ENCODE measurements around the gene RACGAP1. TPM values are rescaled to one million over a fixed set of nuclear protein-coding genes. Genes with fewer than 3 reads are reported as not detected.

Gene RACGAP1, protein sequence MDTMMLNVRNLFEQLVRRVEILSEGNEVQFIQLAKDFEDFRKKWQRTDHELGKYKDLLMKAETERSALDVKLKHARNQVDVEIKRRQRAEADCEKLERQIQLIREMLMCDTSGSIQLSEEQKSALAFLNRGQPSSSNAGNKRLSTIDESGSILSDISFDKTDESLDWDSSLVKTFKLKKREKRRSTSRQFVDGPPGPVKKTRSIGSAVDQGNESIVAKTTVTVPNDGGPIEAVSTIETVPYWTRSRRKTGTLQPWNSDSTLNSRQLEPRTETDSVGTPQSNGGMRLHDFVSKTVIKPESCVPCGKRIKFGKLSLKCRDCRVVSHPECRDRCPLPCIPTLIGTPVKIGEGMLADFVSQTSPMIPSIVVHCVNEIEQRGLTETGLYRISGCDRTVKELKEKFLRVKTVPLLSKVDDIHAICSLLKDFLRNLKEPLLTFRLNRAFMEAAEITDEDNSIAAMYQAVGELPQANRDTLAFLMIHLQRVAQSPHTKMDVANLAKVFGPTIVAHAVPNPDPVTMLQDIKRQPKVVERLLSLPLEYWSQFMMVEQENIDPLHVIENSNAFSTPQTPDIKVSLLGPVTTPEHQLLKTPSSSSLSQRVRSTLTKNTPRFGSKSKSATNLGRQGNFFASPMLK
- total RNA-seq (2022; extraction: Qiagen RNA extraction), result 71.8 to 105 TPM (median 79.8 TPM) in 5 replicates

DNA sequence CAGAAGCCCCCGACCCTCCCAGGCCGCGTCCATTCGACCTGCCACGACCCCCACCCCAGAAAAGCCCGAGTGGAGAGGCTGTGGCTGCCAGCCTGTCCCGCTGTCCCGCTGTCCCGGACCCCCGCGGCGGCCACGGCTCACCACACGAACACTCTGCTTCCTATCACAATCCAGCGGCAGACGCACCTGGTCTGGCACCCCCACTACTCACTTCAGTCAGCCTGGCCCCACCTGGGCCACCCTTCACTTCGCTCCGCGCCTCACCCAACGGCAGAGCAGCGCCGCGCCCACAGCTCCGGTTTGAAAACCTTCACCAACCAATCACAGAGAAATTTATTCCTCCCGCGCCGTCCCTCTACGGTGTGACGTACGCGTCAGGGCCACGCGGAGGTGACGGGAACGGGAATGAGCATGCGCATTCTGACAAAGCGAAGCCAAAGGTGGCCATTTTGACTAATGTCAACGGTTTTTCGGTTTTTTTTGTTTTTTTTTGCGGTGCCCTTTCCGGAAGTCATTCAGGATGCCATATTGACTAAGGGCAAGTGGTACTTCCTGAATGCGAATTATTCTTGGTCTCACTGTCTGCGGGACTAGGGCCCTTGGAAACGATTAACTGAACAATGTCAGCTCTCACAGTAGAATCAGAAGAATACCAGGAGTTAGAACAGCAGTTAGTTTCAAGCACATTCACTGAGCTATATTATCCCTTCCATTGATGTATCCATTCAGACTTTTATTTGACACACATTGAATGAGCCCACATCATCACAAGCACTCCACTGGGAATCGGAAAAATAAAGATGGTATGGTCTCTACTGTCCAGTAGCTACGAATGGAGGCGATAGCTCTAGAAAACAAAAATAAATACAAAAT is at the start of gene RACGAP1:
RACGAP1 (minus strand) TSS at position 308 of the 873 bp plus-strand sequence. CDS start 8,779 bp downstream, outside the sequence.

DNA sequence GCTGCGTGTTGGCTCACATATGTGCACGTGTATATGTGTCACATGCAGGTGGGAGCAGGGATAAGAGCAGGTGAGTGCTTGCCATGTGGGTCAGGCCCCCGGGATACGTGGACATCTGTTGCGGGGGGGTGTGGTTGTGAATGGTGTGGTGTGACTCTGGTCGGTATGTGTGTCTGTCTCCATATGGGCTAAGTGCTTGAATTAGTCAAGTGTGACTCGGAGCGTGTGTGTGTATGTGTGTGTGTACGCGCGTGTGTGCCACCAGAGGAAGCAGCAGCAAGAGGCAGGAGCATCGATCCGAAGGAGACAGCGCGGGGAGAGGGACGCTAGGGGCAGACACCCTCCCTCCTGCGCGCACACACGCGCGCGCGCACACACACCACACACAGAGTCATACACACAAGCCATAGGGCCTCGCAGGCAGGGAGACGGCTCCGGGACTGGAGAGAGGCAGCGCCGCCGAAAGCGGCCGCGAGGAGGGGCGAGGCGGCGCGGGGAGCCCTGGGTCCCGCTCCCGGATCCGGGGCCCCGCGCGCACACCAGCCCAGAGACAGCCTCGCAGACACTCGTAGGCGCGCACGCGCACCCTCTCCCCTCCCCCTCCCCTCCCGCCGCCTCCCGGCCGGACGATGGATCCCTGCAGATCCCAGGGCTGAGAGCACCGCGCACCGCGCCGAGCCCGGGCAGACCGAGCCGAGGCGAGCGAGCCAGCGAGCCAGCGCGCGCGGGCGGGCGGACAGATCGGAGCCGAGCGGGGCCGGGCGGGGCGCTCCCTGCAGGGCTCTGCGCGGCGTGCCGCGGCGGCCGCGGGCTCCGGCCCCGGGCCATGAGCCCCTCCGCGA is 31.9 kb upstream of the RACGAP1 start, which contains the start of gene ASIC1:
ASIC1 (plus strand) TSS at position 597 of the 842 bp plus-strand sequence. CDS start 1,171 bp downstream, outside the sequence.

DNA sequence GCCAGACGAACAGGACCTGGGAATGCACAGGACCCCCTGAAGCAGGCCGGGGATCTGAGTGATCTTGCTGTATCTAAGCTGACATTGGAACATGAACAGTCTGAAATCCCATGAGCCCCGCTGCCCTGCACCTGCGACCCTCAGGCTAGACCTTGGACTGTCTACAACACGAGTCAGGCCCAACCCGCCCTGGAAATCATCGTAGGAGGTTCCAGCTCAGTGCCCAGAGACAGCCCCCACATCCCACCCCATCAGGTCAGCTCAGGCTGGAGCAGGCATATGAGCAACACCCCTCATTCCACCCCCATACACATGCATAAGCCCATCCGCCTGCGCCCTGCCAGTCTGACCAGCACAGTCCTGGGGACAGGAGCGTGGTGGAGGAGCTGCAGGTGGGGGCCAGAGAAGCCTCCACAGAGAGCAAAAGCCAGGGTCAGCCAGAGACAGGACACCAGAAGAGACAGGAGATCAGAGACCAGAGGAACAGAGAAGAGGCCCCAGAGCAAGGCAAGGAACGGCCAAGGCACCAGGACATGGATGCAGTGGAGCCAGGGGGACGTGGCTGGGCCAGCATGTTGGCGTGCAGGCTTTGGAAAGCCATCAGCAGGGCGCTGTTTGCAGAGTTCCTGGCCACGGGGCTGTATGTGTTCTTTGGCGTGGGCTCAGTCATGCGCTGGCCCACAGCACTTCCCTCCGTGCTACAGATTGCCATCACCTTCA is 52.5 kb downstream of the RACGAP1 start, which contains the start of gene AQP6:
AQP6 (plus strand) TSS at position 307 of the 720 bp plus-strand sequence; CDS start at position 534, 227 bp downstream.

DNA sequence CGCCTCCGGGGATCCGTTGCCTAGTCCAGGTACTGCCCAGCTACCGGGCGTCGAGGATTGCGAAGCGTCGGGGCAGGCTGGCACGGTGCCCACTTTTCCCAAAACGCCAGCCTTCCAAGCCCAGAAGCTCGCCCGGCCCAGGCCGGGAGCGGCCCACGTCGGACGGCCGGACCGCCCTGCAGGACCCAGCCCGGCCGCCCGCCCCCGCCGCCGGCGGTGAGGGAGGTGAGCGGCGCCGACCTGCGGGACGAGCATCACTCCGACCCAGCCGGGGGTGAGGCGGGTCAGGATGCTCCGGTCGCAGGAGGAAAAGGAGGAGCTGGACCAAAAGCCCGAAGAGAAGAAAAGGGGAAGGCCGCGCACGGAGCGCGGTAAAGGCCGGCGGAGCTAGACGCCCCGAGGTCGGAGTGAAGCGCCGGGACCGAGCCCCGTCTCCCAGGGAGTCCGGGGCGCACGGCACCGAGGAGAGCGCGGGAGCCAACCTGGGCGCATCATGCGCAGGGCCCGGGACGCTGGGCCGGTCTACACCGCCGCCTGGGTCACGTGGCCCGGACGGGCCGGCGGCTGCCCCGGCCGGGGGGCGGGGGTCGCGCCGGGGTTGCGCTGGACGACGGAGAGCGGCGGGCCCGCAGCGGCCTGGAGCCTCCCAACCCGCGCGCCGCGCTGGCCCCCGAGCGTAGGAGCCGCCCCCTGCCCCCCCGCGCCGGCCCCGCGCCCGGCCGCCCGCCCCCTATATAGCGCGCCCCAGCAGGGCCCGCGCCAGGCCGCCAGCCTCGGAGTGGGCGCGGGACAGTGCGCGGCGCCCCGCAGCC is 64.0 kb downstream of the RACGAP1 start, which contains the start of gene AQP5:
AQP5 (plus strand) TSS at position 762 of the 812 bp plus-strand sequence. CDS start 146 bp downstream, outside the sequence.

DNA sequence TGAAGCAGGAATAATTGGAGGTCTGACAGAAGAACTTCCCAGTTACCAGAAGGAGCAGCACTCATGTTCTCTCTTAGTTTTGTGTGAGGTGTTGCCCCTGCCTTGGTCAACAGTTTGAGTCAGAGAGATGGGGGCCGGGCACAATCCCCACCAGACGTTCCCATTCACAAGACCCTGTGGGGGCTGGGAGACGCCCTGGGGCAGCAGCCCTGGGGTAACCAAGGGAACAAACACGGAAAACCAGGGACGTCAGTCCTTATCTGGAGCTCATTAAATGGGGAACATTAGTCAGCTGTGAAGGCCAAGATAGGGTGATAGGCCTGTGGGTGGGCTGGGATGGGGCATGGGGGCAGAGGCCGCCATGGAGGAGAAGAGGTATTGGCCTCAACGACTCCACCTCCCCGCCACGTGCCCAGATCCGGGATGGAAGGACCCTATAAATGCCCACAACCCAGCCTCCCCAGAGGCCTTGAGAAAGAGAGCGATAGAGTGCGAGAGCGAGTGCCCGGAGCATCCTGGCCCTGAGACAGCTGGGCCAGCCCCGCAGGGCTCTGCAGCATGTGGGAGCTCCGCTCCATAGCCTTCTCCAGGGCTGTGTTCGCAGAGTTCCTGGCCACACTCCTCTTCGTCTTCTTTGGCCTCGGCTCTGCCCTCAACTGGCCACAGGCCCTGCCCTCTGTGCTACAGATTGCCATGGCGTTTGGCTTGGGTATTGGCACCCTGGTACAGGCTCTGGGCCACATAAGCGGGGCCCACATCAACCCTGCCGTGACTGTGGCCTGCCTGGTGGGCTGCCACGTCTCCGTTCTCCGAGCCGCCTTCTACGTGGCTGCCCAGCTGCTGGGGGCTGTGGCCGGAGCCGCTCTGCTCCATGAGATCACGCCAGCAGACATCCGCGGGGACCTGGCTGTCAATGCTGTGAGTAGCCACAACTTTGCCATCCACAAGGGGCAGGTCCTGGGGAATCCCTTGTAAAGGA is 74.7 kb downstream of the RACGAP1 start, which contains the start of gene AQP2:
AQP2 (plus strand) TSS at position 465 of the 979 bp plus-strand sequence; CDS start at position 559, 94 bp downstream.

Other genes with a start within 250 kb of the RACGAP1 start
- 8.0 to 9.7 TPM (median 9.0 TPM) in 5 replicates for gene NCKAP5L, start 197.1 kb downstream of the RACGAP1 start, total RNA-seq (2022; extraction: Qiagen RNA extraction)
- gene BCDIN3D, start 182.4 kb downstream of the RACGAP1 start, total RNA-seq (2022; extraction: Qiagen RNA extraction), result 4.3 to 4.9 TPM (median 4.4 TPM) in 5 replicates
- 0.02 TPM in 1 of 5 replicates, not detected in the others for gene FAIM2, start 121.6 kb downstream of the RACGAP1 start, total RNA-seq (2022; extraction: Qiagen RNA extraction)
- not detected in 5 replicates for gene AQP2, start 74.8 kb downstream of the RACGAP1 start, total RNA-seq (2022; extraction: Qiagen RNA extraction)
- not detected in 5 replicates for gene AQP5, start 63.6 kb downstream of the RACGAP1 start, total RNA-seq (2022; extraction: Qiagen RNA extraction)
- gene AQP6, start 52.5 kb downstream of the RACGAP1 start, total RNA-seq (2022; extraction: Qiagen RNA extraction), result 0.13 TPM in 1 of 5 replicates, not detected in the others
- 5.2 to 5.9 TPM (median 5.6 TPM) in 5 replicates for gene ASIC1, start 32.1 kb upstream of the RACGAP1 start, total RNA-seq (2022; extraction: Qiagen RNA extraction)
- gene SMARCD1, start 59.8 kb upstream of the RACGAP1 start, total RNA-seq (2022; extraction: Qiagen RNA extraction), result 59.4 to 81.8 TPM (median 68.4 TPM) in 5 replicates
- 0.13 to 0.38 TPM (median 0.18 TPM) in 5 replicates for gene GPD1, start 78.5 kb upstream of the RACGAP1 start, total RNA-seq (2022; extraction: Qiagen RNA extraction)
- 53.0 to 78.7 TPM (median 75.6 TPM) in 5 replicates for gene COX14, start 86.7 kb upstream of the RACGAP1 start, total RNA-seq (2022; extraction: Qiagen RNA extraction)
- 25.7 to 30.9 TPM (median 27.5 TPM) in 5 replicates for gene CERS5, start 141.9 kb upstream of the RACGAP1 start, total RNA-seq (2022; extraction: Qiagen RNA extraction)

All from A549 treated with Hydrocortisone at 1 μM for 4 hours (cell line).